ENCODE results near the gene RS1. TPM values are rescaled to one million over a fixed set of nuclear protein-coding genes. Genes with fewer than 3 reads are reported as not detected.

Gene RS1
- total RNA-seq, 1 donor from 2014 or later, result not detected

- H3K4me1 Mint-ChIP-seq (ENCODE audit: low read depth), result no peaks in the 10 kb centered on the region
- no peak for DNase-seq (ENCODE audit: low spot score)
- H3K27ac Mint-ChIP-seq, result no peak overlapping the region
- no peaks in the 10 kb centered on the region for H3K27me3 Mint-ChIP-seq (ENCODE audit: low read depth)
- intact Hi-C loops (cut with micrococcal nuclease), result no loop called here
- H3K36me3 Mint-ChIP-seq (ENCODE audit: low read depth), result no peaks in the 10 kb centered on the region
- no peak overlapping the region for H3K4me3 Mint-ChIP-seq (ENCODE audit: low read depth)
- no peaks in the 10 kb centered on the region for H3K9me3 Mint-ChIP-seq
Observed at GRCh38 chrX:18682979-18683387, 11.1 kb upstream of the RS1 start.

- Mint-ChIP-seq H3K4me1 (ENCODE audit: low read depth) (peaks cover 5% of the 10 kb centered on the region), H3K36me3 (ENCODE audit: low read depth) (no peaks in the 10 kb centered on the region), H3K27me3 (ENCODE audit: low read depth) (no peaks in the 10 kb centered on the region), H3K27ac (no peak overlapping the region), H3K9me3 (no peaks in the 10 kb centered on the region), H3K4me3 (ENCODE audit: low read depth) (no peak overlapping the region)
- no peak for DNase-seq (ENCODE audit: low spot score)
- intact Hi-C loops (cut with micrococcal nuclease), result no loop called here
Observed at GRCh38 chrX:18681996-18682395, 10.1 kb upstream of the RS1 start.

DNA sequence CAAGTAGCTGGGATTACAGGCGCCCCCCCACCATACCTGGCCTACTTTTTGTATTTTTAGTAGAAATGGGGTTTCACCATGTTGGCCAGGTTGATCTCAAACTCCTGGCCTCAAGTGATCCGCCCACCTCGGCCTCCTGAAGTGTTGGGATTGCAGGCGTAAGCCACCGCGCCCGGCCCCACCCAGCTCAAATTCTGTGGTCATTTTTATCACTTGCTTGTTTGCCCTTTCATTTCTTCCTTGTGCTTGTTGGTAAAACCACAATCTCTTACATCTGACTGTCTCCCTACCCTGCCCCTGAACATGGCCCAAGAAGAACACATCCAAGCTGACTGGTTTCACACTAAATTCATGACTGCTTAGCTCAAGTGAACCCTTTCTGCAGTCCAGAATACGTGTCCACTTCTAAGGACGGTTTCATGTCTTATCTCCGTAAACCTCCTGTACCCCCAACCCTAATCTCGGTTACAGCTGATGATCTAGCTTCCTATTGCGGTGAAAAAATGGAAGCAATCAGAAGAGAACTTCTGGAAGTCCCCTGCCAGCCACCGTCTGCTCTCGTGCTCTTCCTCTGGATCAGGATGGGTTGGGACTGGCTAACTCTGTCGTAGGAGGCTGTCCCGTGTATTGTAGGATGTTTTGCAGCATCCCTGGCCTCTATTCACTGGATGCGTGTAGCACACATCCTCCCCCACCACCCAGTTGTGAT, 5.4 kb upstream of the RS1 start:
- Mint-ChIP-seq H3K27me3 (ENCODE audit: low read depth) (no peaks in the 10 kb centered on the region), H3K9me3 (no peaks in the 10 kb centered on the region), H3K36me3 (ENCODE audit: low read depth) (no peaks in the 10 kb centered on the region), H3K27ac (no peak overlapping the region), H3K4me1 (ENCODE audit: low read depth) (peaks cover 6% of the 10 kb centered on the region), H3K4me3 (ENCODE audit: low read depth) (no peak overlapping the region)
- intact Hi-C loops (cut with micrococcal nuclease), result loop anchor here (10.0 kb wide), 3 partner anchors 207 to 667 kb away; partner anchors contain the start of genes PDHA1 and PHKA2
- DNase-seq (ENCODE audit: low spot score), result no peak

- H3K27me3 Mint-ChIP-seq (ENCODE audit: low read depth), result no peaks in the 10 kb centered on the region
- intact Hi-C loops (cut with micrococcal nuclease), result loop anchor here (10.0 kb wide), 3 partner anchors 208 to 668 kb away; partner anchors contain the start of genes PDHA1 and PHKA2
- H3K36me3 Mint-ChIP-seq (ENCODE audit: low read depth), result no peaks in the 10 kb centered on the region
Observed at GRCh38 chrX:18676470-18676869, 4.6 kb upstream of the RS1 start.

GRCh38 chrX:18676050-18676449, 4.1 kb upstream of the RS1 start:
- no peaks in the 10 kb centered on the region for H3K27me3 Mint-ChIP-seq (ENCODE audit: low read depth)
- H3K4me3 Mint-ChIP-seq (ENCODE audit: low read depth), result no peak overlapping the region
- H3K27ac Mint-ChIP-seq, result no peak overlapping the region
- no peaks in the 10 kb centered on the region for H3K36me3 Mint-ChIP-seq (ENCODE audit: low read depth)
- no peak for DNase-seq (ENCODE audit: low spot score)
- H3K4me1 Mint-ChIP-seq (ENCODE audit: low read depth), result peaks cover 6% of the 10 kb centered on the region
- intact Hi-C loops (cut with micrococcal nuclease), result loop anchor here (10.0 kb wide), 3 partner anchors 209 to 669 kb away; partner anchors contain the start of genes PDHA1 and PHKA2
- H3K9me3 Mint-ChIP-seq, result no peaks in the 10 kb centered on the region

More at GRCh38 chrX:18676470-18676869, 4.6 kb upstream of the RS1 start:
- H3K27ac Mint-ChIP-seq, result no peak overlapping the region
- no peaks in the 10 kb centered on the region for H3K9me3 Mint-ChIP-seq
- H3K4me1 Mint-ChIP-seq (ENCODE audit: low read depth), result peaks cover 6% of the 10 kb centered on the region
- no peak for DNase-seq (ENCODE audit: low spot score)
- H3K4me3 Mint-ChIP-seq (ENCODE audit: low read depth), result no peak overlapping the region

- intact Hi-C loops (cut with micrococcal nuclease), result loop anchor here (1.0 to 10.0 kb wide), 4 partner anchors 210 to 670 kb away; partner anchors contain the start of genes CDKL5, PDHA1 and PHKA2
- H3K36me3 Mint-ChIP-seq (ENCODE audit: low read depth), result no peaks in the 10 kb centered on the region
- H3K4me1 Mint-ChIP-seq (ENCODE audit: low read depth), result peaks cover 6% of the 10 kb centered on the region
- peaks cover 4% of the 10 kb centered on the region for H3K27me3 Mint-ChIP-seq (ENCODE audit: low read depth)
- H3K27ac Mint-ChIP-seq, result peak overlapping the region; percentile 67
- peak; percentile 74 for DNase-seq (ENCODE audit: low spot score)
- H3K4me3 Mint-ChIP-seq (ENCODE audit: low read depth), result peak overlapping the region; percentile 69
- H3K9me3 Mint-ChIP-seq, result no peaks in the 10 kb centered on the region
Observed at GRCh38 chrX:18674788-18675735, 3.2 kb upstream of the RS1 start.

DNA sequence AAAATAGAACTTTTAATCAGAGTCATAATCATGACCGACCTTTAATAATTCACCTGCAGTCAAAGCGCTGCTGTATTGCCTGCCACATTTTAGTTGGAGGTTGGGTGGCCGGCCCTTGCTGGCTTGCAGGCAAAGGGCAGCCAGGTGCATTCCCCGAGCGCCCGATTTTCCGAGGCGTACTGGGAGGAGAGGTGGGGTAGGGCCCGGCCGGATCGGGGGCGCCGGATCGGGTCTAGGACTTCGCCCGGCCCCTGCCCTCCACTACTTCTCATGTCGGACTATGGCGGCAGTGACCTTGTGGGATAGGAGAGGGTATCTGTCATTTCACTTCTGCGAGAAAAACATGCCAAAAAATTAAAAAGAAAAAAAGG, 2.5 kb upstream of the RS1 start:
- Mint-ChIP-seq H3K4me1 (ENCODE audit: low read depth) (peaks cover 6% of the 10 kb centered on the region), H3K27ac (no peak overlapping the region), H3K4me3 (ENCODE audit: low read depth) (peak overlapping the region; percentile 69), H3K36me3 (ENCODE audit: low read depth) (no peaks in the 10 kb centered on the region), H3K27me3 (ENCODE audit: low read depth) (peaks cover 4% of the 10 kb centered on the region), H3K9me3 (no peaks in the 10 kb centered on the region)
- DNase-seq (ENCODE audit: low spot score), result peak; percentile 9
- intact Hi-C loops (cut with micrococcal nuclease), result loop anchor here (10.0 kb wide), 3 partner anchors 210 to 670 kb away; partner anchors contain the start of genes PDHA1 and PHKA2

DNA sequence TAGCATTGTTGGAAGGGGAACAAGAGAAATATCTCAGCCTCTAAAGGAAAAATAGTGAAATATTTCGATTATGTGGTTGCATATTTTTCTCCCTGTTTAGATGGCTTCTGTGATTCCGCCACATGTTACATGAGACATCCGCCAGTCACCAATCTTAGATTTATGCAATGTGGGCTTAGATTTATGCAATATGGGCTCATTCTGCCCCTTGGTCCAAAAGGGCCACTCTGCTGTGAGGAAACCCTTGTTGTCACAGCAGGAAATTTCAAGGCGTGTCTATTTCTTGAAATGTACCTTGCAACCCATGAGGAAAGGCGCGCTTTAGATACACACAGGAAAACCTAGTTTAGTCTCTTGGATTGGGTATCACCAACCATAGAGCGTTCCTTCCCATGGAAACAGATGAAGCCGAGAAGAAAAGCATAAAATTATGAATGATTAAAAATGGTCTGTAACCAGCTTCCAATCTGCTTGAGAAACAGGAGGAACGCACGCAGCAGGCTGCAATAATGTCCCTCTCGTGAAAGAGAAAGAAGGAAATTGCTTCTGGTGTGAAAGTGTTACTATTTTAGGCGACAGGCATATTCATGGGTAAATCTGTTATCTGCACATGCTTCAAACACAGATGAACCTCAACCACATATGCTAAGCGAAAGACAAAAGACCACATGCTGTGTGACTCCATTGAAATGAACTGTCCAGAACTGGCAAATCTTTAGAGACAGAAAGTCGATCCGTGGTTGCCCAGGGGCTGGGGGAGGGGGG, 3.7 kb downstream of the RS1 start:
- Mint-ChIP-seq H3K27ac (no peak overlapping the region), H3K9me3 (no peaks in the 10 kb centered on the region), H3K4me3 (ENCODE audit: low read depth) (no peak overlapping the region), H3K27me3 (ENCODE audit: low read depth) (peaks cover 4% of the 10 kb centered on the region), H3K4me1 (ENCODE audit: low read depth) (peaks cover 5% of the 10 kb centered on the region), H3K36me3 (ENCODE audit: low read depth) (no peaks in the 10 kb centered on the region)
- intact Hi-C loops (cut with micrococcal nuclease), result no loop called here
- no peak for DNase-seq (ENCODE audit: low spot score)

DNA sequence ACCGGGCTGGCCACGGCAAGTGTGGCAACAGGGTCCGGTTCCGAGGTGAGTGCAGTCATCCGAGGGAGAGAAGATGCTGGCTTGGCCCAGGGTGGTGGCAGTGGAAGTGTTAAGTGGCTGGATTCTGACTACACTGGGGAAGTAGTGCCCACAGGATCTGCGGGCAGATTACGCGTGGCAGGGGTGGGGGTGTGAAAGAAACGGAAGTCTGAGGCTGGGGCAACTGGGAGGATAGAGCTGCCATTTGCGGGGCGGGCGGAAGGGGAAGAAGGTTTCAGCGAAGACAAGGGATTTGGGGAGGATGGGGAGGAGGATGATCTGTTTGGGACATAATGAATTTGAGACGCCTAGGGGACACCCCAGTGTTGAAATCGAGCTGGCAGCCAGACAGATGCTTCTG, 5.3 kb downstream of the RS1 start:
- H3K4me1 Mint-ChIP-seq (ENCODE audit: low read depth), result peaks cover 5% of the 10 kb centered on the region
- DNase-seq (ENCODE audit: low spot score), result no peak
- H3K27ac Mint-ChIP-seq, result no peak overlapping the region
- no peak overlapping the region for H3K4me3 Mint-ChIP-seq (ENCODE audit: low read depth)
- H3K9me3 Mint-ChIP-seq, result no peaks in the 10 kb centered on the region
- intact Hi-C loops (cut with micrococcal nuclease), result no loop called here
- H3K36me3 Mint-ChIP-seq (ENCODE audit: low read depth), result no peaks in the 10 kb centered on the region
- peaks cover 4% of the 10 kb centered on the region for H3K27me3 Mint-ChIP-seq (ENCODE audit: low read depth)

DNA sequence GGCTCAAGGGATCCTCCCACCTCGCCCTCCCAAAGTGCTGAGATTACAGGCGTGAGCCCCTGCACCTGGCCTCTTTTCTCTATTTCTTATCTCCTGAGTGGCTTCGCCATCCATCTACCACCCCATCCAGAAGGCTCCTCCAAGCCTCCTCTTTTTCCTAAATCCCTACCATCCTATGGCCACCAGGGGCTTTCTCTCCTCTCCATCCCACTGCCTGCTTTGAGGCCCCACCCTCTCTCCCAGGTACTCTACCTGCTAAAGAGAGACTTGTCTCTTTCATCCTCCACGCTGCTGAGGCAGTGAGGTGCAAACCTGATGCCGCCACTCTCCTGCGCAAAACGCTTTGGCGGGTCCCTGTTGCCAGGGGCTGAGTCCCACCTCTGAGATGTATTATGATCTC, 7.0 kb downstream of the RS1 start:
- H3K27ac Mint-ChIP-seq, result no peak overlapping the region
- H3K4me3 Mint-ChIP-seq (ENCODE audit: low read depth), result no peak overlapping the region
- H3K36me3 Mint-ChIP-seq (ENCODE audit: low read depth), result no peaks in the 10 kb centered on the region
- H3K4me1 Mint-ChIP-seq (ENCODE audit: low read depth), result peaks cover 5% of the 10 kb centered on the region
- intact Hi-C loops (cut with micrococcal nuclease), result no loop called here
- no peak for DNase-seq (ENCODE audit: low spot score)
- H3K9me3 Mint-ChIP-seq, result no peaks in the 10 kb centered on the region
- no peaks in the 10 kb centered on the region for H3K27me3 Mint-ChIP-seq (ENCODE audit: low read depth)

DNA sequence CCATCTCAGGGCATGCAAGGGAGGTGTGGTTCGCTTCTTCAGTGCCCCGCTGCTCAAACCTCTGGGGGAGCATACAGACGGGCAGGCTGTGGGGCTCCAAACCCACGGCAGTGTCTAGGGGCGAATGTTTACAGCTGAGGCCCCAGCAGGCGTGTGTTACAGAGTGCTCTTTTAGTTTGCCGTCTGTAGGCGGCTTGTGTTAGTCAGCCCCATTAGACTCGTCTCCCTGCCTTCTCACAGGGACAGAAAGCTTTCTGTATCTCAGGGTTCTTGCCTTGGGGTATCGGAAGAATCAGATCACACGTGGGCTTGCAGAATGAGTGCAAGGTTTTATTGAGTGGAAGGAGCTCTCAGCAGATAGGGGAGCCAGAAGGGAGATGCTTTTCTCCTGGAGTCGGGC, 10.6 kb downstream of the RS1 start:
- no peak for DNase-seq (ENCODE audit: low spot score)
- Mint-ChIP-seq H3K27ac (no peak overlapping the region), H3K36me3 (ENCODE audit: low read depth) (no peaks in the 10 kb centered on the region), H3K4me1 (ENCODE audit: low read depth) (no peaks in the 10 kb centered on the region), H3K9me3 (no peaks in the 10 kb centered on the region), H3K27me3 (ENCODE audit: low read depth) (no peaks in the 10 kb centered on the region), H3K4me3 (ENCODE audit: low read depth) (no peak overlapping the region)
- intact Hi-C loops (cut with micrococcal nuclease), result no loop called here

All from activated T-helper 2 cell treated with anti-CD3 and anti-CD28 coated beads, Interferon-gamma antibody, Interleukin-2, Interleukin-4, amounts not matched to agents 10 μg/mL and 5 μg/mL and 100 μg/mL, durations not matched to agents 14 hours and 24 hours and 36 hours (primary cell).